UCSD-AML1 (cell line): ENCODE measurements around the gene CAPN12.

Source experiments
- DNase-seq: peaks from one replicate; lab custom pipeline; 2025; ENCODE audit not compliant: unreplicated experiment; lab: John Stamatoyannopoulos, UW

CAPN12 gene

DNA sequence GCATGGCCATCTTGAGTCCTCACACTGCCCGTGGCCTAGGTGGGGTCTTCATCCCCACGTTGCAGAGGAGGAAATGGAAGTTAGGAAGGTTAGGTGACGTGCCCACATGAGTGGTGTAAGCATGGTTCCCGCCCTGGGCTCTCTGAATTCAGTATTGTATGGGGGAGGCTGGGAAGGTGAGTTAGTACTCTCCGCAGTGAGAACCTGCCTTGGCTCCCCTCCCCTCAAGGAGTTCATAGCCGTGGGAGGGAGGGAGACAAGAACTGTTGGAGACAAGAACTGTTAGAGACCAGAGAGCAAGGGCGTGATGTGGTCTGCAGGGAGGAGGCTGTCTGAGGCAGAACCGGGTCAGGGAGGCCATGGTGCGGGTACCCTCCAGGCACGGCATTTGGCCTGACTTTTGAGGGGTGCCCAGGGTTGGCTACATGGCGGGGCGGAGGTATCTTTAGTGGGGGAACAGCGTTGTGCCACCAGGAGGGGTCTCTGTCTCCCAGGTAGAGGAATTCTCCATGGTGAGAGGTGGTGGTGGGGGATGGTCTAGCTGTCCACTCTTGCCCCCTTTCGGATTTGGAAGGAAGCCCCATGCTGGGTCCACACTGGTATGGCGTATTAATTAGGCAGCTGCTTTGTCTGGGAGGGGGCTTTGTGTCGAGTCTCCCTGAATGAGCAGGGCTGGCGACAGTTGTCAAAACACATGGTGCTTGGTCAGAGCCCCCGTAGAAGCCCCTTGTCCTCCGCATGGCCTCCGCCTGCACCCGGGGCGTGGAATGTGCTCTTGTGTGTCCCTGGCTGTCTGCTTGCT, 45.8 kb downstream of the CAPN12 start:
- no peak for DNase-seq

DNA sequence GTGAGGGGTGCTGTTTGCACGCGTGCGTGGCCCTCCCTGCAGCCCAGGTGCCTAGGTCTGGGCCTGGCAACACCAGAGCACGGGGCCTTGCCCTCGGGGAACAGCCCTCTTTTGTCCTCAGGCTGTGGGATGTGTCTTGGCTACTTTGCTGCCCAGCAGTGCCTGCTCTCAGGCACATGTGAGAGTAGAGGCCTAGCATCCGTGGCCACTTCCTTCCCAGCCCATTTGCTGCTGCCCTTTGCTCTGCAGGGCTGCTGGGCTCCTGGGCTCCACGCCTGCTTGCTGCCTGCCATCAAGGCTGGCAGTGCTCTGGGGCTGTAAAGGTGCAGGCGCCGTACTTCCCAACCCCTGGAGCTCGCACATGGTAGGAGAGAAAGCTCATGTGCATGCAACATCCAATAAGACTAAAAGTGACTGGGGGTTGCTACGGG, 46.6 kb downstream of the CAPN12 start:
- no peak for DNase-seq

DNA sequence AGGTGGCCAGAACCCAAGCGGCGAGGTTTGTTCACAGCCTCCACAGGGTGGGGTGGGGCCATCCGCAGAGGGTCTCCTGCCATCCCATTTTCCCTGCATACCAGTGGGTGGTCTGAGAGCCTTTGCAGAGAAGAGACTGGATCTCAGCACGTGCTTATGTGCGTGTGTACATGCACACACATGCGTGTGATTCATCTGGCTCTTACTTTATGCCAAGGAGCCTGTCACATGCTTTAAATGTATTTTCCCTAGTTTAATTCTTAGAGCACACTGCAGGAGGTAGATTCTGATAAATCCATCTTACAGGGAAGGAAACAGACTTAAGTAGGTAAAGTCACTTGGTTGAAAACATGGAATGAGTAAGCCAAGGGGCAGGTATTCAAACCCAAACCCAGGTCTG, 47.1 kb downstream of the CAPN12 start:
- no peak for DNase-seq

DNA sequence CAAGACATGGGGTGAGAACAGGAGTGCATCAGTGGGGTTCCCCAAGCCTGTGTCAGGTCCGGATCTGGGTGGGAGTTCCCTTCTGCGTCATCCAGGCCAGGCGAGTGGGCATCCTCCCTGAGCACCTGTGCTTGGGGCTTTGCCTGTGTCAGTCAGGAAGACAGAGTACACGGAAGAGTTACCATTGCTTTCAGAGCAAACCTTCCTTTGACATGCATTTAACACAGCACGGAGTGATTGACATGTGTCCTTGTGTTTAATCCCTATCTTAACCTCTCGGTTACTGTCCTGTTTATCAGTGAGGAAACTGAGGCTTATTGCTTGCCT, 47.6 kb downstream of the CAPN12 start:
- no peak for DNase-seq

DNA sequence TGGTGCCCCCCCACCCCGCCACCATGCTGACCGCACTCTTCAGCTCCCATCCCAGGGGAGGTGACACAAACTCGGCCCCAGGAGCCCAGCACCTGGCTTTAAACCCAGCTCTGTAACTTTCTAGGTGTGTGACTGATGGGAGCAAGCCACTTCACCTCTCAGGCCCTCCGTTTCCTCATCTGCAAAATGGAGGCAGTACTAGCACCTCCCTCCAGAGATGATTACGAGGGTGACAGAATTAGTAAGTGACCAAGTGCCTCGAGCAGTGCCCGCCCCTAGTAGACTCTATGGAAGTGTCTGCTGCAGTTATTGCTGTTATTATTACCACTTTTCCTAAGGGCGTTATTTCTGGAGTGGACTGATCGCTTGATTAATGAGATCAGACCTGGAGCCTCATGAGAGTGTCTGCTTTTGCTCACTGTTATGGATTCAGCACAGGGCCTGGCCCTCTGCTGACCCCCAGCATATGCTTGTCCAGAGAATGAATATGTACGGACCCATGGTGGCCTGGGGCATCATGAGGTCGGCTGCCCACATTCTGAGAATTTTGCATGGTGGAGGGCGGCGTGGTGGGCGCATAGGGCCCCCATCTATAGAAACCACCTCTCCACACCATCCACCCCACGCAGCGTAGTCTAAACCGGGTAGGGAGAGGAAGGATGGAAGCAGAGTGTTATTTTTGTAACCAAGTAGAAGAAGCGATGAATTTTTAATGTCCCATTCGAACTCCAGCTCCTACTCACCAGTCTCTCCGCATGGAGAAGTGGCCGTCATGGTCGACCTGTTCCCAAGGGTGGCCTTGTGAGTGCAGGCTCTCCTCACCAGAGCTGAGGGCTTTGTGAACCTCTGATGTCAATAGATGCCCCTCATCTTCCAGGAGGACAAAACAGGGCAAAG, 48.2 kb downstream of the CAPN12 start:
- no peak for DNase-seq

DNA sequence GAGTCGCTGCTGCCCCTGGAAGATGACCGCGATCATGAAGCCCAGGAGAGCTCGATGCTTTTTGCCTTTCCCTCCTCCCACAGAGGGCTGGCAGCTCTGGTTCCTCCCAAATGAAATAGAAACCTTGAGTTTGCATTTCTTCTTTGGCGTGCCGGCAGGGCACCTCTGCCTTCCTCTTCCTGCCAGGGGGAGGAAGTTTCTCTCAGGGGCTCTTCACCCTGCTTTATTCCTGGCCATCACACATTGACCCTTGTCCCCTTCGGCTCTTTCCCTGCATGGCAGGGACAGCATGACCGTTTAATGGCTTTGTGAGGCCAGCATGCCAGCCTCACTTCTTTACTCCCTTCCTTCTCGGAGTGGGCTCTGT, 49.0 kb downstream of the CAPN12 start:
- peak; percentile 26 for DNase-seq

DNA sequence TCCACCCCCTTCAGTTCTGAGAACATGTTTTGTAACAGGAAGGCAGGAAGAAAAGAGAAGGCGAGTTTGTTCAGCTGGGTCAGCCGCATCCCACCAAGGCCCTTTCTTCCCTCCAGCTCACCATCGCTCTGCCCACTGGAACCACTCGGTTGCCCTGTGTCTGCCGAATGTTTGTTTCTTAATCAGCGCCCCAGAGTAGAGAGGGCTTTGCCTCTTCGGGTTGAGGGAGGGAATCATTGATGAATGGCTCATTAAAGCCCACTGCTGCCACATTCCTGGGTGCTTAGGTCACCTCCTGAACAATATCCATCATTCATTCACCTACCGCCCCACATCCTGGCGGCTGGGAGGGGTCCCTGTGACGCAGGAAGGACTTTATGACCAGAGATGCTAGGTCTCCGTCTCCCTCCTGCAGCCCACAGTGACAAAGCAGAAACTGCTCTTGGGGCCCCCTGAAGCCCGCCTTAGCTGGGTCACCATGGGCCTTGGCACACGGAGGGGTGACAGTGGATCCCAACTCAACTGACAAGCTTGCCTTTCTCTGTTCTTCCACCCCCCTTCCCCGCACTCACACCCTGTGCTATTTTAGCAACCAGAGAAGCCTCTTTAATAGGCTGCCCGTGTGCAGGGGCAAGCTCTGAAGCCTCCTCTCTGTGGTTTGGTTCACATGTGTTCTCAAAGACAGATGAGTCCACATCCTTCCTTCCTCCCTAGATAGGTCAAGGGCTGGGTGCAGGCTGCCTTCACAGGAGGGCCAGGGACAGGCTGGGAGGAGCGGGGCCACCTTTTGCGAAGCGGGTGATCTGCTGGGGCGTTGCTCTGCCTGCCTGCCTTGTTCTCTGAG, 50.7 kb downstream of the CAPN12 start:
- peak; percentile 47 for DNase-seq

DNA sequence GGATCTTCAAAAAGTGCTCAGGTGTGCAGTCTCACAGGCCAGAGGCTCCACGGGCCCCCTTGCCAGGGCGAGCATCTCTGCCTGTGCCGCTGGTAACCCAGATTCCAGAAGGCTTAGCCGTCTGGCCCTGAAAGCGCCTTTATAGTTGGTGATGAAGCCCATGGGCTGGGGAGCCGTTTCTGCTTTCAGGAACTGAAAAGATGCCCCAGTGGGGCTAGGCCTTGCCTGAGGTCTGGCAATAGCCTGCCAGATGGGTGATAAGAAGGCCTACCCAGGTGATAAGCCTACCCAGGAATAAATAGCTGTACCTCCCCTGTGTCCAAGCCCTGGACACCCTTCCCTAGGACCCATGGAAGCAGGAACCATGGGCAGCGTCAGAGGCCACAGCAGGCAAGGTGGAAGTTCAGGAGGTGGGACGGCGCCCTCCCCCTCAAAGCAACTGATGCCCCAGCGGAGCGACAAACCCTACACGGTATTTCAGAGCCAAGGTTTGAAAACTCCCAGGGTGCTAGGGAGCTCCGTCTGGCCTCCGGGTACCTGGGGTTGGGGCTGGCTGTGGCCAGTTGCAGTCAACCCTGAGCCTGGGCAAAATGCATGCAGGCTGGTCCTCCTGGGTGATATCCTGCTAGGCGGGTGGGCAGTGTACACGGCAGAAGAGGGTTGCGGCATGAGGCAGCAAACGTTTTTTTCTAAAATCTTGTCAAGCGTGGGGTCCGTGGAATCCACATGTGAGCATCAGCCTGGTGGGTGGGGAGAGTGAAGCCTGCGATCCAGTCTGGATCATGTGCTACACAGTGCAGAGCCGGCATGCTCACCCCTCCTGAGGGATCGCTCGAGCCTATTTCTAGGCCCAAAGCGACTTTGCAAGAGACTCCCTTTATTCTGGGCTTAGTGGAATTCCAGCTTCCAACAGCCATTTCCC, 51.6 kb downstream of the CAPN12 start:
- DNase-seq: no peak

DNA sequence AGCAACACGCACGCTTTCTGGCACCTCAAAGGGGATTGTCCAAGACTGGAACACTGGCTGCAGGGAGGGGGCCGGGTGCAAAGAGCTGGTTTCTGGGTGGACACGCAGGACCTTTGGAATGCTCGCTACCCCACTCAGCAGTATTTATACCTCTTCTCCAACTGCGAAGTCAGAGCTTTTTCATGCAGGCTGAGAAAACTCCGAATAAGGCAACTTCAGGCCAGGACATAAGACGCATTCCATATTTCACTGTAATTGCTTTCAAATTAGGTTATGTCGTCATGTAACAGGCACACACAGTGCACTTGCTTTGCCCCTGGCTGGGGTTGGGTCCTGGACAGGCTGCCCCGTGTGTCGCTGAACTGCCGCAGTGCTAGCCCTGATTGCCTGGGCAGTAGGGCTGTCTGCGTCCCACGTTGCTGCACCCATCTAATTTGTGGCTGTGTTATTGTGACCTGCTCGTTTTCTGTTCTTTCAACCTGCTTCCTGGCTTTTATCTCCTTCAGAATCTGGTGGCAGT, 52.3 kb downstream of the CAPN12 start:
- no peak for DNase-seq

DNA sequence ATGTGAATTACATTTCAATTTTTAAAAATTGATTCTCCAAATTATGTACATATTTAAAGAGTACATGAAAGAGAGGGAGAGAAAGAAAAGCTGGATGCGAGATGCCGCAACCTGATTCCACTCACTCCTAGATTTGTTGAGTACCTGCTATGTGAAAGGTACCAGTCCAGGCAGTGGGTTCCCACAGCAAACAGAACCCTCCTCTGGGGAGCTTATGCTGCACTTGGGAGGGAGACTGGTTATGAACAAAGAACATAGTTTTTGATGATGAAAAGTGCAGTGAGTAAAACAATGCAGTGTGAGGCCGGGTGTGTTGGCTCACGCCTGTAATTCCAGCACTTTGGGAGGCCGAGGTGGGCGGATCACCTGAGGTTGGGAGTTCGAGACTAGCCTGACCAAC, 53.4 kb downstream of the CAPN12 start:
- DNase-seq: no peak

DNA sequence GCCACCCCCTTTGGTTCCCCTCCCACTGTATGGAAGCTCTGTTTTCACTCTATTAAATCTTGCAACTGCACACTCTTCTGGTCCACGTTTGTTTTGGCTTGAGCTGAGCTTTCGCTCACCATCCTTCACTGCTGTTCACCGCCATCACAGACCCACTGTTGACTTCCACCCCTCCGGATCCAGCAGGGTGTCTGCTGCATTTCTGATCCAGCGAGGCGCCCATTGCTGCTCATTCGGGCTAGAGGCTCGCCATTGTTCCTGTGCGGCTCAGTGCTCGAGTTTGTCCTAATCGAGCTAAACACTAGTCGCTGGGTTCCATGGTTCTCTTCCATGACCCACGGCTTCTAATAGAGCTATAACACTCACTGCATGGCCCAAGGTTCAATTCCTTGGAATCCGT, 54.1 kb downstream of the CAPN12 start:
- no peak for DNase-seq

DNA sequence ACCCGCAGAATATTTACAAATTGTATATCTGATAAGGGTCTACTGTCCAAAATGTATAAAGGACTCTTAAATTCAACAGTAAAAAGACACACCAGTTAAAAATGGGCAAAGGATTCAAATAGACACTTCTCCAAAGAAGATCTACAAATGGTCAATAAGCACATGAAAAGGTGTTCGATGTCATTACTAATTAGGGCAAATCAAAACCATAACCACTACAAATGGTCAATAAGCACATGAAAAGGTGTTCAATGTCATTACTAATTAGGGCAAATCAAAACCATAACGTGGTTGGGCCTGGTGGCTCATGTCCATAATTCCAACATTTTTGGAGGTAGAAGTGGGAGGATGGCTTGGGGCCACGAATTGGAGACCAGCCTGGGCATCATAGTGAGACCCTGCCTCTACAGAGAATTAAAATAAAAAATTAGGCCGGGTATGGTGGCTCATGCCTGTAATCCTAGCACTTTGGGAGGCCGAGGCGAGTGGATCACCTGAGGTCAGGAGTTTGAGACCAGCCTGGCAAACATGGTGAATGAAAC, 56.4 kb downstream of the CAPN12 start:
- no peak for DNase-seq

DNA sequence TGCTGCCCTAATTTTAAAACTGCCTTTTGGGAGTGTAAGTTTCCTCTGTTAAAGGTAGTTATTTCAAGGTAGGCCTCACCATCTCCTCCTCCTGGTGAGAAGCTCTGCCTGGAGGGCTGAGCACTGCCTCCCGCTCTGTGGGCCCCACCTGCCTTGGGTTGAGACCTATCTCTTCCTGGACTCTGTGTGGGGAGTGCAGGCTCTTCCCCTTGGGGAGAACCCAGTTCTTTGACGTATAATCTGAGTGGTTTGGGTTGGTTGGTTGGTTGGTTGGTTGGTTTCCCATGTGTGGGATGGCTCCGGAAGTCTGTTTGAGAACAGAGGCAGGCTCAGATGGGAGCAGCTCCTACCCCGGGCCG, 57.8 kb downstream of the CAPN12 start:
- DNase-seq: peak; percentile 50

DNA sequence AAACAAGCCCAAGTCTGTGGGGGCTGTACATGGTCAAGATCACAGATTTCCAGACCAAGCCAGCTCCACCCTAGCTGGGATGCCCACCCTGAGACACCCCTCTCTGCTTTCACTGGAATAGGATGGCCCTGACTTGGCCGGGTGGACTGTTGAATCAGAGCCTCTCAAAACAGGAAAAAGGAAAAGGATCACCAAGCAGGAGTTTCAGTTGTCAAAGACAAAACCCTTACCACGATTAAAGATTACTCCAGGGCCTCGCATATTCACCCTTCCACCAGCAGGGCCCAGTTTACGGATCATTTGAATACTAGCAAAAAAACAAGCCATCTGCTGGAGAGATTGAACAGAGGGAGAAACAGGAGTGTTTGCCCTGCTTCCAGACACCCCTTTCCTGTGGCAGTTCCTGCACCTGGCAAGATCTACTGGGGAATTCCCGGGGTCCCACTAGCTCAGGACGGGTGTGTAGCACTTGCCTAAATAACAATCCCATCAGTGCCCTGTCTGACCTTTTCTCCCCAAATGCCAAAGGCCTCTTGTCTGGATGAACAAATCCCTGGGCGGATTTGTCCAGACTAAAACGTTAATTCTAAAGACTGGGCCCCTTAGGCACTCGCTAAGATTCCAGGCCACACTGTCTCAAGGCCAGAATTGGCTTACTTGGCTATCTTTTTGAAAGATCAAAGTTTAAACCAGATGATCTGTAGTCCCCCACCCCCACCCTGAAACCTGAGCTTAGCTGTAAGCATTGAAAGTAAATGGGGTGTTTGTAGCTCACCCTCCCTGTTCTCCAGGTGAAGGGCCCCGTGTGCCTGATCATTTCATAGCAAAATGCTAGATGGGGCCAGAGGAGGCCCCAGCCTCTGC, 58.4 kb downstream of the CAPN12 start:
- DNase-seq: no peak

DNA sequence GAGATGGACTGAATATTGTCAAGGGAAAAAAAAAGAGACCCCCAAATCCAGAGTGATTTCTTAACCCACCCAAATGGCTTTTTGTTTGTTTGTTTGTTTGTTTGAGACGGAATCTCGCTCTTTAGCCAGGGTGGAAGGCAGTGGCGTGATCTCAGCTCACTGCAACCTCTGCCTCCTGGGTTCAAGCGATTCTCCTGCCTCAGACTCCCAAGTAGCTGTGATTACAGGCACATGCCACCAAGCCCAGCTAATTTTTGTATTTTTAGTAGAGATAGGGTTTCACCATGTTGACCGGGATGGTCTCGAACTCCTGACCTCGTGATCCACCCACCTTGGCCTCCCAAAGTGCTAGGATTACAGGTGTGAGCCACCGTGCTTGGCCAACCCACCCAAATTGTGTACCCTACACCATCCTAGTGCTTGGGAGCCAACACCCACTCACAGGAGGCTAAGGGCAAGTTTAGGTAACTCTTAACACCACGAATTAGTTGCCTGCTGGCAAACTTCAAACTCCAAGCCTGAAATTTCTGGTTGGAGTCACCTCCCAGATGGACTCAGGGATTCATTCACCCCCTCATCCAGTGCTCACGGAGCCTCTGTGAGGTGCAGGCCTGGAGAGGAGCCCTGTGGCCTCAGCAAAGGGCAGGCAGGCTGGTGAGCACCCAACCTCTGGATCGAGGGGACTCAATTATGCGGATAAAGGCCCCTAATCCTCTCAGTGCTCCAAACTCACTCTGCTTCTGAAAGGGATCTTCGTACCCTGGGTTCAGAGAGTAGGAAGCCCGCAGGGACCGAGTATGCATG, 59.2 kb downstream of the CAPN12 start:
- no peak for DNase-seq

DNA sequence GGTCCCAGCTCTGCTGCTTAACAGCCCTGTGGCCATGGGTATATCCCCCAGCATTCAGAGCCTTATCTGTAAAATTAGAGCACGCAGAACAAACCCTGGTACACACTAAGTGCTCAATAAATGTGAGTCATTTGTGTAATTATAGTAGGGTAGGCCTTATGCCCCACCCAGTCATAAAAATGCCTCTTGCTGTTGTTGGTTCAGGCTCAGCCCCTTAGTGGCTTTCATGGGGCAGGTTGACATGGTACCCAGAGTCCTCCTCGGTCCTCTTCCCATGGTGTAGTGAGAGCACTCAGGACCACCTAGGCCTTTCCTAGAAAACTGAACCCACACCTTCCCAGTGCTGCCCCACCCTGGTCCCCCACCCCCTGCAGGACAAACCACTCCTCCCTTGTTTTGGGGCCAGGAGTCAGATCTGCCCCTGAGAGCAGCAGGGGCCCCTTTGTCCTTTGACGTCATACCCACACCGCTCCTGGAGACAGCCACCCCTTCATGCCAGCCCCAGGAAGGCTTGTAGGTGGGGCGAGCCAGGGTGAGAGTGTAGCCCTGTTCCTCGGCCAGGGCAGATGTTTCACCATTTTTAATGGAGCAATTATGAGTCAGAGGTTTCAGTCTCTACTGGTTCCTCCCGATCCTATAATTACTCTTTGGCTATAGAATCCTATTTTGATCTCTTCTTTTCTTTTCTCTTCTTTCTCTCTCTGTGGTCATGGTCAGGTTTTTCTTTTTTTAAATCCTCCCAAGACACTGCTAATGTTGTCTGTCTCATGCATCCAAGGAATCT, 60.0 kb downstream of the CAPN12 start:
- no peak for DNase-seq

DNA sequence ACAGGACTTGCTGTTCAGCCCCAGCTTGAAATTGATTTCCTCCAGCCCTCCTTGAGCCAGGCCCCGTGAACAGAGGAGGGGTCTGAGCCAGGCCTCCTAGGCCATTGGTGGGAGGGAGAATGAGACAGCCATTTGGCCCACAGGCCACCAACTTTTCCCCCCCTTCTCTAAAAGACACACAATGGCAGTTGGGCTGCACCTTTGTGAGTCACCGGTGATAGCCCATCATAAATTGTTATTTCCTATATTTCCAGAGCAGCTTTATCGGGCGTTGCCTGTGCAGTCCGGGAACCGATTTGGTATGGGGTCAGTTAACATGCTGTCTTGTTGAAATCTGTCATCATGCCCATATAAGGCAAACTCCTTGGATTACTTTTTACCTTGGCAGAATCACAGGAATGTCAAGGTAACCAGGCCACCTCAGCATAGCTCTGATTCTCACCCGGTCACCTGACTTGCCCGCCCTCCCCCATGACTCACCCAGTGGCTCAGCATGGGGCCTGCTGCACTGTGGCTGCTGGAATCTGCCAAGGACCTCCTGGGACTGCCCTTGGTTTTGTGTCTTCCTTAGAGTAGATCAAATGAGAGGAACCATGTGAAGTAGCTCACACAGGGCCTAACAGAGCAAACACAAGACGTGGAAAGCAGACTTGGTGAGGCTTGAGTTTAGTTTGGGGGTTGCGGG, 60.7 kb downstream of the CAPN12 start:
- peak; percentile 35 for DNase-seq
